Measurements from ENCODE around the gene DUXB. TPM values are rescaled to one million over a fixed set of nuclear protein-coding genes. Genes with fewer than 3 reads are reported as not detected.

Gene DUXB
- polyA plus RNA-seq, 3 donors, result not detected

GRCh38 chr16:75658175-75658574 is 43.1 kb downstream of the DUXB start:
- H3K36me3 ChIP-seq (replicated peaks in 1 of 2; ENCODE audit: control insufficient read depth in 1 of 2, insufficient read depth in 2 of 2, low read length in 2 of 2), result peaks cover 52 to 82% of the 10 kb centered on the region in 2 donors
- intact Hi-C loops (cut with micrococcal nuclease), result no loop called here

DNA sequence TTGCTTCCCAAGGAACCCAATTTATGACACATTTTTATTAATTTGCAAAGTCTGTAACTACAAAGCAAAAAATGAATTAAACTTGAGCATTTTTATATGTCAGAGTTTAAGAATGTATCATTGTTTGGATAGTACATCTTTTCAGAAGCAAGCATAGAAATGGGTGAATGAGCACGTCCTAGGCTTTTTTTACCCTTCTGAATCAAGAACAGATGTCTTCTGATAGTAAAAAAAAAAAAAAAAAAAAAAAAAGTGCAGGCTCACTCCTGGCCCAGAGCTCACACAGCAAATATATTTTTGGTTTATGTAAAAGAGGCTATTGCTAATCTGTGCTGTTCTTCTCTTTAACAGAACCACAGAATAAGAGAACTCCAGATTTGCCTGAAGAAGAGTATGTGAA is 47.3 kb downstream of the DUXB start:
- no peaks in the 10 kb centered on the region for H3K27me3 ChIP-seq (ENCODE audit: control insufficient read depth in 2 of 2, insufficient read depth in 2 of 2, low read length in 2 of 2)
- H3K9me3 ChIP-seq (replicated peaks in 1 of 2; ENCODE audit: control insufficient read depth in 1 of 2, insufficient read depth in 1 of 2, low read length in 2 of 2), result no peaks in the 10 kb centered on the region
- H3K36me3 ChIP-seq (replicated peaks in 1 of 2; ENCODE audit: control insufficient read depth in 1 of 2, insufficient read depth in 2 of 2, low read length in 2 of 2), result peaks cover 50 to 58% of the 10 kb centered on the region in 2 donors
- peaks cover 83% of the 10 kb centered on the region for H4K20me1 ChIP-seq (ENCODE audit: insufficient read depth, low read length)
- H3K9ac ChIP-seq (ENCODE audit: insufficient read depth, low read length, poor library complexity, severe bottlenecking), result no peak overlapping the region
- H3K4me1 ChIP-seq (ENCODE audit: control insufficient read depth in 1 of 2, insufficient read depth in 2 of 2, low read length in 2 of 2), result peaks cover 26 to 35% of the 10 kb centered on the region in 2 donors
- H3K27ac Mint-ChIP-seq, result peak overlapping the region in 1 of 7 donors; percentile 34
- intact Hi-C loops (cut with micrococcal nuclease), result no loop called here
- DNase-seq, result no peak
- H3K4me3 Mint-ChIP-seq, result no peak overlapping the region
- peaks cover 68% of the 10 kb centered on the region for H3K79me2 ChIP-seq (ENCODE audit: insufficient read depth, low read length)
- H3K27me3 Mint-ChIP-seq (ENCODE audit: low read depth in 3 of 3), result no peaks in the 10 kb centered on the region
- H2AFZ ChIP-seq (ENCODE audit: insufficient read depth, low read depth, low read length, poor library complexity, severe bottlenecking), result no peak overlapping the region
- H3K4me1 Mint-ChIP-seq, result peaks cover 34% of the 10 kb centered on the region
- no CpG with 5 or more reads among the region's 1 CpG for WGBS (ENCODE audit: insufficient coverage)
- peaks cover 45 to 49% of the 10 kb centered on the region in 2 donors for H3K36me3 Mint-ChIP-seq
- no peak overlapping the region for H3K4me2 ChIP-seq (replicated peaks; ENCODE audit: extremely low read depth, low read length, poor library complexity, severe bottlenecking)
- no peak for TF ChIP-seq CTCF (IDR thresholded peaks at IDR 0.05)
- no peak overlapping the region for H3K4me3 ChIP-seq (replicated peaks in 1 of 3; ENCODE audit: low read depth in 2 of 3, low read length in 3 of 3)
- peak overlapping the region in 1 of 2 donors; percentile 32 for H3K27ac ChIP-seq (ENCODE audit: low read depth in 1 of 2, low read length in 2 of 2)
- H3K9me3 Mint-ChIP-seq, result peaks cover 0 to 4% (median 0%) of the 10 kb centered on the region in 7 donors

More at GRCh38 chr16:75658175-75658574, 43.1 kb downstream of the DUXB start:
- Histone ChIP-seq H3K9ac (ENCODE audit: insufficient read depth, low read length, poor library complexity, severe bottlenecking) (no peak overlapping the region), H3K4me2 (replicated peaks; ENCODE audit: extremely low read depth, low read length, poor library complexity, severe bottlenecking) (no peak overlapping the region), H4K20me1 (ENCODE audit: insufficient read depth, low read length) (peaks cover 50% of the 10 kb centered on the region), H3K4me1 (ENCODE audit: control insufficient read depth in 1 of 2, insufficient read depth in 2 of 2, low read length in 2 of 2) (no peaks in the 10 kb centered on the region), H3K27ac (ENCODE audit: low read depth in 1 of 2, low read length in 2 of 2) (no peak overlapping the region), H3K27me3 (ENCODE audit: control insufficient read depth in 2 of 2, insufficient read depth in 2 of 2, low read length in 2 of 2) (no peaks in the 10 kb centered on the region), H3K9me3 (replicated peaks in 1 of 2; ENCODE audit: control insufficient read depth in 1 of 2, insufficient read depth in 1 of 2, low read length in 2 of 2) (no peaks in the 10 kb centered on the region), H2AFZ (ENCODE audit: insufficient read depth, low read depth, low read length, poor library complexity, severe bottlenecking) (no peak overlapping the region), H3K4me3 (replicated peaks in 1 of 3; ENCODE audit: low read depth in 2 of 3, low read length in 3 of 3) (no peak overlapping the region), H3K79me2 (ENCODE audit: insufficient read depth, low read length) (peaks cover 26% of the 10 kb centered on the region)
- H3K27ac Mint-ChIP-seq, result no peak overlapping the region
- peaks cover 0 to 4% (median 0%) of the 10 kb centered on the region in 7 donors for H3K9me3 Mint-ChIP-seq
- peaks cover 54 to 65% of the 10 kb centered on the region in 2 donors for H3K36me3 Mint-ChIP-seq
- TF ChIP-seq CTCF (IDR thresholded peaks at IDR 0.05), result no peak
- WGBS (ENCODE audit: insufficient coverage), result 100% methylated on average over 2 of the region's 2 CpGs
- no peak overlapping the region for H3K4me3 Mint-ChIP-seq
- no peak for DNase-seq
- H3K4me1 Mint-ChIP-seq, result no peaks in the 10 kb centered on the region
- H3K27me3 Mint-ChIP-seq (ENCODE audit: low read depth in 3 of 3), result no peaks in the 10 kb centered on the region

All from CD14-positive monocyte (primary cell).